WERI-Rb-1 (cell line): ENCODE data around the gene EHD4.

ENCODE experiments used
- DNase-seq: peaks from one replicate; pipeline ENCODE4 v3.0.0-alpha.2; 2020
- H3K27ac ChIP-seq: fragments of 250-450 bp; sonication (Bioruptor Pico); 2 replicates; pipeline ENCODE4 v1.5.1; 2020; ENCODE audit warnings: mild to moderate bottlenecking, moderate library complexity
- H3K27me3 ChIP-seq: fragments of 250-450 bp; sonication (Bioruptor Pico); 2 replicates; pipeline ENCODE4 v1.5.1; 2021; ENCODE audit warnings: mild to moderate bottlenecking, low read depth, moderate library complexity; ENCODE audit not compliant: insufficient read depth, severe bottlenecking
- H3K36me3 ChIP-seq: fragments of 250-450 bp; sonication (Bioruptor Pico); 2 replicates; pipeline ENCODE4 v1.5.1; 2020; ENCODE audit warnings: mild to moderate bottlenecking, moderate library complexity
- H3K4me3 ChIP-seq: 2 replicates; pipeline ENCODE4 v1.5.1; 2011; ENCODE audit warnings: low read depth, mild to moderate bottlenecking, control low read depth, low read length
- H3K9me3 ChIP-seq: fragments of 250-450 bp; sonication (Bioruptor Pico); 2 replicates; pipeline ENCODE4 v1.5.1; 2021; ENCODE audit warnings: mild to moderate bottlenecking, moderate library complexity; ENCODE audit not compliant: severe bottlenecking
- CTCF ChIP-seq: IDR thresholded peaks from 2 replicates; pipeline ENCODE4 v1.5.1; 2011; ENCODE audit warnings: low read depth, mild to moderate bottlenecking, control low read depth, inconsistent platforms, low read length

EHD4 gene

GRCh38 chr15:41925086-41925608 is 47.2 kb downstream of the EHD4 start:
- Histone ChIP-seq H3K27ac (no peak overlapping the region), H3K9me3 (no peaks in the 10 kb centered on the region), H3K4me3 (no peak overlapping the region), H3K36me3 (no peaks in the 10 kb centered on the region), H3K27me3 (no peaks in the 10 kb centered on the region)
- TF ChIP-seq CTCF: no peak
- DNase-seq: no peak

GRCh38 chr15:41923401-41923997 is 48.9 kb downstream of the EHD4 start:
- no peak overlapping the region for H3K4me3 ChIP-seq
- TF ChIP-seq CTCF: no peak
- H3K27me3 ChIP-seq: no peaks in the 10 kb centered on the region
- H3K9me3 ChIP-seq: no peaks in the 10 kb centered on the region
- H3K36me3 ChIP-seq: peaks cover 3% of the 10 kb centered on the region; the same call in 1 of the 2 replicates
- no peak for DNase-seq
- no peak overlapping the region for H3K27ac ChIP-seq

- Histone ChIP-seq H3K4me3 (no peak overlapping the region), H3K9me3 (no peaks in the 10 kb centered on the region), H3K36me3 (peaks cover 3% of the 10 kb centered on the region; the same call in 1 of the 2 replicates), H3K27me3 (no peaks in the 10 kb centered on the region), H3K27ac (no peak overlapping the region)
- no peak for TF ChIP-seq CTCF
- DNase-seq: no peak
Observed at GRCh38 chr15:41922353-41922752, 50.0 kb downstream of the EHD4 start.

GRCh38 chr15:41921639-41922038 is 50.7 kb downstream of the EHD4 start:
- Histone ChIP-seq H3K27ac (no peak overlapping the region), H3K9me3 (no peaks in the 10 kb centered on the region), H3K4me3 (no peak overlapping the region), H3K36me3 (peaks cover 3% of the 10 kb centered on the region; the same call in 1 of the 2 replicates), H3K27me3 (no peaks in the 10 kb centered on the region)
- DNase-seq: no peak
- TF ChIP-seq CTCF: no peak

- Histone ChIP-seq H3K27ac (no peak overlapping the region), H3K4me3 (no peak overlapping the region), H3K27me3 (no peaks in the 10 kb centered on the region), H3K9me3 (no peaks in the 10 kb centered on the region), H3K36me3 (peaks cover 3% of the 10 kb centered on the region; the same call in 1 of the 2 replicates)
- no peak for TF ChIP-seq CTCF
- no peak for DNase-seq
Observed at GRCh38 chr15:41921167-41921566, 51.2 kb downstream of the EHD4 start.

GRCh38 chr15:41919954-41920538 is 52.3 kb downstream of the EHD4 start:
- Histone ChIP-seq H3K9me3 (no peaks in the 10 kb centered on the region), H3K4me3 (no peak overlapping the region), H3K27me3 (no peaks in the 10 kb centered on the region), H3K36me3 (peaks cover 3% of the 10 kb centered on the region; the same call in 1 of the 2 replicates), H3K27ac (no peak overlapping the region)
- no peak for TF ChIP-seq CTCF
- DNase-seq: no peak
